Medulla oblongata (tissue), 1 donor: Measurements from ENCODE around the gene IPO8.
"Not testable (repeated sequence)": the region's sequence is repeated elsewhere in the genome, so short reads cannot be mapped to it uniquely, and the experiment has no call there.

Experiments used
- DNase-seq: peaks from one replicate; pipeline ENCODE4 v3.0.0-alpha.2; 2015; ENCODE audit errors: extremely low spot score

The IPO8 gene

DNA sequence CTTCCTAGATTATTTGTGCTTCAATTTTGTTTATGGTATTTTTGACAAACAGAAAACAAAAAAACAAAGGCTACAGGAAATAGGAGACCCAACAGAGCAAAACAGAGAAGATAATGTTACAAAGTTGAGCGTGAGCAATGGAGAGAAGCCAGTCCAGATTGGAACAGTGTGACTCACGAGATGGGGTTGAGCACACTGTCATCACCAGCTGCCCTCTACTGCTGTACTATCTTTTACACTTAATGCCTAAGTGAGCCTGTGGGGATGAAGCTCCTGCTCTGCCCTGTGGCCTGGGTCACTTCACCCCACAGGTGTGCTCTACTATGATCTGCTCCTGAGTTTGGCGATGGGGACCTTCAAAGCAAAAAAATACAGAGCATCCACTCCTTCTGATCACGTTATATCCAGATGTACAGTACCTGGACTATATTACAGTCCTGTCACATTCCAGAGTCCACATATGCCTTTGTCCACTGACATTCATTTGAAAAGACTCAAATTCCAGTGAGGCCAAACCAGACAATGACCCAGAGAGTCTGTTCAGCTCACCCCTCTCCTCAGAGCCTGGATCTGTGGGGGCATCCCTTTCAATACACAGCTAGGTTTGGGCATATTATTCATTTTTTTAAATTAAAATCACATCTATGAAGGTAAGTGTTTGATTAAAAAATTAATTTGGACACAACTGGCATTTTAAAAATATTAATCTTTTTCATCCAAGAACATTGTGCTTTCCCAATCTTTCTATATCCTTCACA lies 4.4 kb downstream of the IPO8 start:
- no peak for DNase-seq

DNA sequence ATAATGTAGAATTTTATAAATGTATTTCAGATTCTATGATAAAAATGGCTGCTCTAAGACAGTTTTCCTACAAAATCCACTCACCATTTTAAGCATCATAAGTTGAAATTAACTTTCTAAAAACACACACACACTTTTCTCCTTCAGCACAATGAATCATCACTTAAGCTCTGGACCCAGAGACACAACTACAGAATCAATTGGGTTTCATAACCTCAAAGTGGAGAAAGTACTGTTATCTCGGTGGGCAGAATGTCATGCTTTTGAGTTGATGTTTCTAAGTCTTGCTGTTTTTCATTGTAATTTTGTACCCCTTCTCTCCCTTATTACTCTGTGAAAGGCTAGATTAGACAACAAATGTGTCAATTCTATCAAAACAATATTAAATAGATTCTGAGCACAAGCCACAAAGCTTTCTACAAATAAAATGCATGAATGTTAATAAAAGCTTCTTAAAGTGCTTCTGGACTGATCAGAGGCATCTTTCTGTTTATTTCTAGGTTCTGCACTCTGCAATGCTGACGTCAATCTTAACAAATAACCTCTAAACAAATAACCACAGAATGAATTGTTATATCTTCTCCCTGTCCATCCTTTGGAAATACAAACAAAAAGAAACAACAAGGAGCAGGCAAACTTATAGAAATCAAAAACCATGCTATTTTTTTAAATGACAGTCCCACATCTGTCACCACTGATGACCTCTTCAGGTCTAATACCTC lies 8.2 kb downstream of the IPO8 start:
- DNase-seq: no peak

DNA sequence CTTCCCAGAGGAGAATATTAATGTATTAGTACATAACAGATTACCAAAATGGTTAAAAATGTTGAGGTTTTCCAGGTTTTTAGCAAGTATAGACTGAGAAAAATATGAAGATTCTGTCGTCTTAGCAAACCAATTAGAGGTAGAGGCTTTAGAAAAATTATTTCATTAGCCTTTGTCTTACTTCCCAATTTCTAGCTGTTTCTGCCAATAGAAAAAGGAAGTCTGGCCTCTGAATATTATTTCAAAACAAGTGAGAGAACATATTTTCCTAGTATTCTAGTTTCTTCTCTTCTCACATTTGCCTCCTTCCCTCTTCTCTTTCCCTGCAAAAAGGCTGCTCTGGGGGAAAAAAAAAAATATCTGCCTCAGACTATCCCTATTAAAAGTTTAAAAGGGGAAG lies 16.4 kb downstream of the IPO8 start:
- no peak for DNase-seq

DNA sequence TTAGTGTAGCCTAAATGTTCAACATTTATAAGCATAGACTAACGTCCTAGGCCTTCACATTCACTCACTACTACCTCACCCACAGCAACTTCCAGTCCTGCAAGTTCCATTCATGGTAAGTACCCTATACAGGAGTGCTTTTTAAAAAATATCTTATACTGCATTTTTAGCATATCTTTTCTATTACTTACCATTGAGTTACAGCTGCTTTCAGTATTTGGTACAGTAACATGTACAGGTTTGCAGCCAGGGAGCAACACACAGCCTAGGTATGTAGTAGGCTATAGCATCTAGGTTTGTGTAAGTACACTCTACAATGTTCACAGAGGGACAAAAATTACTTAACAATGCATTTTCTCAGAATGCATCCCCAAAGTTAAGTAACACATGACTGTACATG lies 17.4 kb downstream of the IPO8 start:
- no peak for DNase-seq

DNA sequence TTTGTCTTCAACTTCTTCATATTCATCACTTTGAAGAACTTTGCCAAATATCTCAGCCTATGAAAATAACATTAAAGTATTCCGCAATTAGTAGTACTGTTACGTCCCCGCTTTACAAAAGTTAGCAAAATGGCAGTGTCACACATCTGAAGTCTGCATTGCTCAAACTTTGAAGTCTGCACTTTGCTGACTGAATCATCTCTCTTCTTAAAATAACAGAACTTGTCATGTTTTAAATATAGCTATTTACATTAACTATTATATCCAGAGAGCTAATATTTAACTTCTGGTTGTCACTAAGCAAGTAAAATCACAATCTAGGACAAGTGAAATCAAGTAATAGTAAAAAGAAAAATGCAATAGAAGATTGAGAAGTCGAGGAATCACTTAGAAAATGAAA lies 34.5 kb downstream of the IPO8 start:
- DNase-seq: no peak

DNA sequence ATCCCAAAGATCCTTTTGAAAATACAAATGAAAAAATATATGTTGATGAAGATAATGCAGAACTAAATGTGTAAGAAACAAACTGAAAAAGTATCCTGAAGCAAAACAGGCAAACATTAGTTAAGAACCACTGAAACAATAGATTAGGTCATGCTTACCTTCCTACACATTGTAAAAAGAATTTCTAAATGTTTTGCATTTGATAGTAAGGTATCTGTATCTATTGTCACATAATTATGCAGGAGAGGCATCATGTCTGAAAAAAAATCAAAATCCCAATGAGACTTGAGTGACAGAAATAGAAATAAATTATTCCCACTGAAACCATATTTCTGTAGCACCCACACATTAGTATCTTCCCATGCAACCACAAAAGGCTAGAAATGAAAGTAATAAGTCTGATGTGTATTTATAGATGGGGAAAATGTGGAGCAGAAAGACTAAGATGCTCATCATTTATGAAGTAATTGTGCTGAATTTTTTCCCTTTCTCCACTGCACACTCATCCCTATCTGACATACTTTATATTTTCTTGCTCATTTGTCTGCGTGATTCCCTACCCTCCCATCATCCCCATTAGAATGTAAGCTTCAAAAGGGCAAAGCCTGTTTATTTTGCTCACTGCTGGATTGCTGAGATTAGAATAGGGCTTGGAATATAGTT lies 43.5 kb downstream of the IPO8 start:
- no peak for DNase-seq

DNA sequence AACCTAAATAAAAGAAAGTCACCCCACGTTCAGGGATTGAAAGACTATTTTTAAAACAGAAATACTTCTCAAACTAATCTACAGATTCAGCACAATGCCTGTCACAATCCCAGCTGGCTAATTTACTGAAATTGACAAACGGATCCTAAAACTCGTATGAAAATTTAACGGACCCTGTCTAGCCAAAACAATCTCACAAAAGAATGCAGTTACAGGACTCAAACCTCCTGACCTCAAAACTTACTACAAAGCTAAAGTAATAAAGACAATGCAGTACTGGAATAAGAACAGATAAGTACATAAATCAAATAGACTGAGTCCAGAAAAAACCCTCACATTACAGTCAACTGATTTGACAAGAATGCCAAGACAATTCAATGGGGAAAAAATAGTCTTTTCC lies 48.8 kb downstream of the IPO8 start:
- no peak for DNase-seq

DNA sequence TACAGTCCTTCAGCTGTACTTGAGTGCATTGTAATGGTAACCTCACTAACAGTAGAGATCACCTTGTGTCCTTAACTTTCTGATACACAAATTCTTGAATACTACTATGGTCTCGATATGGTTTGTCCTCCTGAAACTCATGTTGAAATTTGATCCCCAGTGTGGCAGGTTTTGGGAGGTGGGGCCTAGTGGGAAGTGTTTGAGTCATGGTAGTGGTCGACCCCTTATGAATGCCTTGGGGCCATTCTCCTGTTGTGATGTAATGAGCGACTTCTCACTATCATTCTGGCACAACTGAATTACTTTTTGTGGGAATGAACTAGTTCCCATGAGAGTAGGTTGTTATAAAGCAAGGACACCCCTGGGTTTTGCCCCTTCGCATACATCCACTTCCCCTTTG lies 52.3 kb downstream of the IPO8 start:
- no peak for DNase-seq

DNA sequence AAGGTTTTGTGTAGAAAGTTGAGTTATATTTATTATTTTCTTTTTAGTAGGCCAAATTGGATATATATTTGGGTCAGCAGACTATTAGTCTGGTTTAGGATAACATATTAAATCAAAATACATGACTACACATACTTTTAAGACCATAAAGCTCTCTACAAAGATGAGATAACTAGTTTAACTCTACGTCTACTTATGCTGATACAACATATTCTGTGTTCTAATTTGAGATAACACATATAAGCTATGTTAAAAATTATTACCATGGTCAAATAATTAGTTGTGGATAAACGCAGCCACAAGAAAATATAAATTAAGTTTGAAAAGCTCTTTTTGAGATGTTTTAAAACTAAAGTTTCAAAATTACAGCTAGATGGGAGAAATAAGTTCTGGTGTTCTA lies 55.3 kb downstream of the IPO8 start:
- no peak for DNase-seq

DNA sequence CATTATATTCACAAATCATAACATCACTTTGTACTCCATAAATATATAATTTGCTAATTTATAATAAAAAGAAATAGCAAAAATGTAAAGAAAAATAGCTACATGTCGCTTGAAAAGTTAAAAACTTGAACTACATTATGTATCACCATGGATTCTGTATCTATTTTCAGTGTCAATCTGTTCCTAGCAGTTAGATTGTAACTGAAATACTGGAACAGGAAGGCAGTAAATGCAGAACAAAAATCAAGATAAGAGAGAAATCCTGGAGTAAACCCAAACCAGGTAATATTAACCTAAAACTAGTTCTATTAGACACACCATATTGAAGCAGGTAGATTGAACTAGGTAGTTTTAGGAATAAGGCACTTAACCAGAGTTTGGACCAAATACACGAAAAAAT lies 60.3 kb downstream of the IPO8 start:
- DNase-seq: no peak

DNA sequence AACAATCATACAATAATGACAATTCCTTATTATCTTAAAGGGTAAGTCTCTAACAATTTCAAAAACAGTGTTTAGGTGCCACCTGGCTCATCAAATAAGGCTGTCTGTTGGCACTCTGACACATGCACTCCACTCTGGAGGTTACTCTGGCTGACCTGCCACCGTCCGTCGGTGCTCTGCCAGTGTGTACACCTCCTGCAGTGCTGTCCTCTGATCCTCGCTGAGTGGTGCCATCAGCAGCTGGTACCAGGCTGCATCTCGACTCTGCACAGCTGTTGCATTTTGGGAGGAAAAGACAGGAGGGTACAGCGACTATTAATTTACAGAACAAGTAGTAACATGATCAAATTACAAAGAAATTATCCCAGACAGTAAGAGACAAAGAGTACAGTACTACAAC lies 63.9 kb downstream of the IPO8 start:
- no peak for DNase-seq

DNA sequence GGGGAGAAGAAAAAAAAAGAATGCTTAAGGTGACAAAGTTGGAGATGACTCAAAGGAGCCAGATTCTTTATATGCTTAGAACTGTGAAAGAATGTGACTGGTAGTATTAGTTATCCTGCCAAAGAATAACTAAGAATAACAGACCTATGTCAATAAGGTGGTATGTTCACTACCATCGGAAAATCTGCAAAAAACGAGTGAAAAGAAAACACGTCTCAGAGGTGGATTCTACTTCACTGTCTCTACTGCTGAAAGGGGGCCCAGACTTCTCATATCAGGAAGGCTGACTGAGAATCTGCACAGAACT lies 64.7 kb downstream of the IPO8 start:
- no peak for DNase-seq

DNA sequence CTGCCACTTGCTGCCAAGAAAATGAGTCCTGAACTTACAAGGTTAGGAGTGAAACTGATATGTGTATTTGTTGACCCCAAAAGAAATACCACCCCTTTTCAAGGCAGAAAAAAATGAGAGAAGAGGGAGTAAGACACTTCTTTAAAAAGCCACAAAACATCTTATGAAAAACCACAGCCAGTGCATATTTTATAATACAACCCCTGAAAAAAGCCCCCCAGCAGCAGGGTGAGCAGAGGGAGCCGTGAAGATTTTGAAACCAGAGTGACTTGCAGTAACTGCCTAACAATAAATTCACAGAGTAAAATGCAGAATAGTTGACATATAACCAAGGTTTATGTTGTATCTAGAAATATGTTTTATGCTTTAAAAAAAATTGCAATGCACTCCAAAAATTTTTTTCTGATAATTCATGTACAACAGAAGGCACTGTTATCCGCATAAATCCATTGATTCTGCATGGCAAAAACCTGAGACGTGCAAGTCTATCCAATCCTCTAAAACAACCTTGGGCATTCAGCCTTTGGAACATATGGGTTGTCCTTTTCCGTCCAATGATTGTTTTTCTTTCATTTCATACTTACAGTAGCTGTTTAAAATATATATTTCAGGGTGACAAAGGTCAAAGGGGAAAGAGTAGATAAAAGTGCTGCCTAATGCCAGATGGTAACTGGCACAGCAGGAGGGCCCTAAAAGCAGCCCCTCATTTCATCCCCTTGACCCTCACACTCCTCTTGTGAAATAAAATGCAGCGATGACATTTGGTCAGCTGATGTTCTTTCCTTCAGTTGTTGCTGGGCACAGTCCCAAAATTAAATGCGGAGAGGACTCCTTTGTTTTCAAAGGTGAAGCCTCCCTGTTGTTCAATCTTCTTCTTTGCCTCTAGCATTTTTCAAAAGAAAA lies 65.3 kb downstream of the IPO8 start:
- DNase-seq: no peak

DNA sequence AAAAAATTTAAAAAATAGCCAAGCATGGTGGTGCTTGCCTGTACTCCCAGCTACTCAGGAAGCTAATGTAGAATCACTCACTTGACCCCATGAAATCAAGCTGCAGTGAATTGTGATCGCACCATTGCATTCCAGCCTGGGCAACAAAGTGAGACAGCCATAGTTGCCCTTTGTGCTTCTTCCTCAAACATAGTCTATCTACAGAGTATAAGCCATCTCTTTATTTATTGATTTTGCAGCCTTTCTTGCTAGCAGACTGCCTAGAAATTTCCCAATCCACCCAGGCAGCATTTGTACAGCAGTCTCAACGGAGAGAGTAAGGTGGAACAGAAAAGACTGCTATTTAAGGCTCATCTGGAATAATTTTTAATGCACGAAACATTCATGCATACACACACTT lies 68.8 kb downstream of the IPO8 start:
- DNase-seq: no peak

DNA sequence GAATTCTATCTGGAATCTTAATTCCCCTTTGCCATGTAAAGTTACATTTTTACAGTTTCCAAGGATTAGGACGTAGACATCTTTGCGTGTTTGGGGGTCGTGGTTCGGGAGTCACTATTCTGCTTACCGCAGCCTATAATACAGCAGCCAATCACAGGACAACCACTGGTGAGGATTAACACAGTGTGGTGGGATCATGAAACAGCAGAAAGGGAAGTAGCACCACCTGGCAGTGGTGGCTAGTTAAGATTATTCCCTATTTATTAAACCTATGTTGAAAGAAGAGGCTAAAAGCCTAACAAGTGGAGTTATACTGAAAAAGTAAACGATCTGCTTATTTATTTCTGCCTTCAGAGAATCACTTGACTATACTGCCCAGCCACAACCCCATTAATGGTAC lies 71.7 kb downstream of the IPO8 start:
- no peak for DNase-seq

DNA sequence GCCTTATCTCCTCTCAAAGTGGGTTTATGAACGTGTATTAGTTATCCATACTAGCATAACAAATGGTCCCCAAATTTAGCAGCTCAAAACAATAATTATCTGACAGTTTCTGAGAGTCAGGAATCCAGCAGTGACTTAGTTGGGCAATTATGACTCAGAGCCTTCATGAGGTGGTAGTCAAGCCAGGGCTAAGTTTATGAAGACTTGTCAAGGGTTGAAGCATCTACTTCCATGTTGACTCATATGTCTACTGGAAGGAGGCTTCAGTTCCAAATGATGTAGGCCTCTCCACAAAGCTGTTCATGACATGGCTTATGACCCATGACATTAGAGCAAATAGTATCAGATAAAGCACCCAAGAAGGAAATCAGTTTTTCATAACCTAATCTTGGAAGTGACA lies 73.2 kb downstream of the IPO8 start:
- no peak for DNase-seq

DNA sequence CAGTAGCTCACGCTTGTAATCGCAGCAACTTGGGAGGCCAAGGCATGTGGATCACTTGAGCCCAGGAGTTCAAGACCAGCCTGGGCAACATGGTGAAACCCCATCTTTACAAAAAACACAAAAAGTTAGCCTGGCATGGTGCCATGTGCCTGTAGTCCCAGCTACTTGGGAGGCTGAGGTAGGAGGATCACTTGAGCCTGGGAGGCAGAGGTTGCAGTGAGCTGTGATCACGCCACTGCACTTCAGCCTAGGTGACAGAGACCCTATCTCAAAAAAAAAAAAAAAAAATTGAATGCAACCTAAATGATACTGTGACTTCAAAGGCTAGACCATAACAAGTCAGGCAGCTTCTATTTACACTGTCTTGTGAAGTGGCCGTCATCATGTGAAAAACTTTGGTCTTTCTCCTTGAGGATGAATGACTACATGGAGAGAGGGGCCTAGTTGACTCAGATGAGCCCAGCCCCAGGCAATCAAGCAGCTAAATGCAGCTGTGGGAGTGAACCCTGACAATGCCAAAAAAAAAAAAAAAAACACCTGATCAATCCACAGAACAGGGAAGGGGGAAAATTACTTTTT lies 73.9 kb downstream of the IPO8 start:
- DNase-seq: not testable (repeated sequence)

DNA sequence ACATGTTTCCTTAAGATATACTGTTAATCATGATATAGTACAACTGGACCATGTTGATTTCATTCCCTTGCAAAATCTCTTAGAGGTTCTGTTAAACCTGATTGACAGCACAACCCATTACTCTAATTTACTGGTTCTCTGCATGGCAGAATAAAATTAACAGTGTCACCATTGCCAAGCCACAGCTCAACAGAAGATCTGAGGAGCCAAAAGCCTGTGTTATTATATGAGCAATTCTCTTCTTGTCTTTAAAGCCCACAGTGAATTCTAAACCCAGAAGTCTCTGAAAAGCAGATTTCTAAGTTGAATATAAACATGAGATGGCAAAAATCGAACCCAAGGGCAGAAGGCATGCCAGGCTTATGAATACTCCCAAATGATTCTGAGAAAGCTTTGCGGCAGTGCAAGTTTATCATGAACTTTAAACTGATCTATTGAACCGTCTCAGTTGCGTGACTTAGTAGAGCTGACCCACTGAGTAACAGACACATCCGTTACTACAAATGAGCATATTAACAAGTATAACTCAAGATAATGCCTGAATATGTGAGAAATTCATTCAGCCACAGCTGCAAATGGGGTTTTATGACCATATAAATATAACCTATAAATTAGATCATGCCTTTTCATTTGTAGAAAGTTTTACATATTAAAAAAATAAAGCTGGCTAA lies 78.2 kb downstream of the IPO8 start:
- no peak for DNase-seq

DNA sequence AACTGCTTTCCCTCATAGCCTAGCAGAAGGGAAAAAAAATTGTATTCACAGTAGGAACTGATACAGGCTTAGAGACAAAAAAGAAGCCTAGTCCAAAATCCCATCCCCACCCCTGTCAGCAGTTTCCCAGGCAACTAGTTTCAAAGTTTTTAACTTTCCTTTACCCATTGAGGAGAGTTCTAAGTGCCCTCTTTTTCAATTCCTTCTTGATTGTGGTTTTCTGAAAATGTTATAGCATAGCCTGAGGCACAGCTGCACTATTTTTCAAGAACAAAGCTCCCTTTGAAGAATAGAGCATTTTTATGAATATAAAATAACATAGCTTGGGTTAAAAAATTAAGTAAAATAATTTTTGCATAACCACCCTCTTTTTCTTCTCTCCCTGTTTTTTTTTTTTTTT lies 81.6 kb downstream of the IPO8 start:
- DNase-seq: no peak

DNA sequence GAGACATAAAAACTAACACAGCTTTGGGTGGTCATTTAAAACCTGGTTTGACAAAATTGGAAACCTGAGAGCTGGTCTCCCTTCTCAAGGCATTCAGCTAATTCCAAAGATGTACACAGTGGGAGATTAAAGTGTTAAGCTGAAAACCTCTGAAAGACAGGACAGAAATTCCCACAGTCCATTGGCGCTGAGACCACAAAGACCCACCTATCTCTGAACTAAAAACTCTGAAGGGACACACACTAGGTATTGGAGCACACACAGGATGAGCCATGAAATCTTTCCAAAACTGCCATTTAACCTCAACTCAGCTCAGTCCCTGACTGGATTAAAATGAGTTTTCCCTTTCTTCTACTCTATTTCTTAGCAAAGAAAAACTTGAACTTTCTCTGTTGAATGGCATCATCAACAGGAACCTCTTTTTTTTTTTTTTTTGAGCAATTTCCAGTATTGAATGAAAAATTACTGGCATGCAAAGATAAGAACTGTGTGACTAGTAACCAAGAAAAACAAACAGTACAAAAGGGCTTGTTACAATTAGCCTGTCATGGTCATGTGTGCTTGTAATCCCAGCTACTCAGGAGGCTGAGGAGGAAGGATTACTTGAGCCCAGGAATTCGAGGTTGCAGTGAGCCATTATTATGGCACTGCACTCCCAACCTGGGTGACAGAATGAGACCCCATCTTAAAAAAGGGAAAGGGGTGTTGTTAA lies 82.4 kb downstream of the IPO8 start:
- DNase-seq: no peak

DNA sequence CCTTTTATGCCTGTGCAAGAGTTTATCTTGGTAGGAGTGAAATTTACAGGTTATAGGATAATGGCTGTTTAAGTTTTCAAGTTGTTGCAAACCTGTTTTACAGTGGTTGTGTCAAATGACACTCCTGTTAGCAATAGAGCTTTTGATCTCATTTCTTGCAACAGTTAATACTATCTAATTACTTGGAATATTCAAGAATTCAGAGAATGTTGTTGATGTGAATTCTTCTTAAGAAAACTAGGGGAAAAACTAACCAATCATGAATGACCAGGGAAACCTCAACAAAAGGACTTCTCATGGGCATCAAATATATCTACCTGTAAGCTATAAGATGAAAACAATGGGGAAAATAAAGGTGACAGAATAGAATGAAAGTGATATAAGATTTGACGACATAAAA lies 85.0 kb downstream of the IPO8 start:
- DNase-seq: no peak
